Fibroblast of upper back skin (primary cell): ENCODE measurements around the gene TMEM237.
"Not testable (repeated sequence)": the region's sequence is repeated elsewhere in the genome, so short reads cannot be mapped to it uniquely, and the experiment has no call there.

Source experiments
- DNase-seq: peaks from one replicate; pipeline ENCODE4 v3.0.0-alpha.2; 2013

The TMEM237 gene, protein sequence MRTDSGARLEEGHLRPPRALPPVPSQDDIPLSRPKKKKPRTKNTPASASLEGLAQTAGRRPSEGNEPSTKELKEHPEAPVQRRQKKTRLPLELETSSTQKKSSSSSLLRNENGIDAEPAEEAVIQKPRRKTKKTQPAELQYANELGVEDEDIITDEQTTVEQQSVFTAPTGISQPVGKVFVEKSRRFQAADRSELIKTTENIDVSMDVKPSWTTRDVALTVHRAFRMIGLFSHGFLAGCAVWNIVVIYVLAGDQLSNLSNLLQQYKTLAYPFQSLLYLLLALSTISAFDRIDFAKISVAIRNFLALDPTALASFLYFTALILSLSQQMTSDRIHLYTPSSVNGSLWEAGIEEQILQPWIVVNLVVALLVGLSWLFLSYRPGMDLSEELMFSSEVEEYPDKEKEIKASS

DNA sequence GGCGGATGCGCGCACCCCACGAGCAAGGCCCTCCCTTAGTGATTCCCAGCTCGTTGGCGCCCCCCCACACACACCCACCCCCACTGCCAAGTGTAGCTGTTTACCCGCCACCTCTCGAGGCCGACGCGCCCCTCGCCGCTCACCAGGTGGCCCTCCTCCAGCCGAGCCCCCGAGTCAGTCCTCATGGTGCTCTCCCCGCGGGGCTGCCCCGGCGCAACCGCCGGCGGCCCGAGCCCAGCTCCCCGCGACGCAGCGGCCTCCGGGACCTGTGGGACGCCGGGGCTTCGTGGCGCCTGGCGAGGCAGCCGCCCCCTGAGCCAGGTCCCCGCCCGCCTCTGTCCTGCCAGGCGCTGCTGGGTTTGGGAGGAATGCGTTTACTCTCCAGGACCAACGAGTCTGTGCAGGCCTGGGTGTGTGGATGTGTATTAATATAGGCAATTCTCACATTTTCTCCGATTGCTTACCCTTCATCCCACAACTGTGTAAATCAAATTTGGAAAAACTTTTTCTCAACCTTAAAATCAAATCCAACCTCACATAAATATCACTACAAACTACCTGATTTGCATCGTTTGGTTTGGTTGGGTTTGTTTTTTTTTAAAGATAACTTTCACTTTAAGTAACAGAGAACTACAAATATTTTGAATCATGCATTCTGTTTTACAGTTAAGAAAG is at the start of gene TMEM237:
Gene TMEM237 (minus strand): TSS at position 288 of the 675 bp plus-strand sequence. CDS start 103 bp downstream, at position 185.
- DNase-seq, result peak; percentile 30

DNA sequence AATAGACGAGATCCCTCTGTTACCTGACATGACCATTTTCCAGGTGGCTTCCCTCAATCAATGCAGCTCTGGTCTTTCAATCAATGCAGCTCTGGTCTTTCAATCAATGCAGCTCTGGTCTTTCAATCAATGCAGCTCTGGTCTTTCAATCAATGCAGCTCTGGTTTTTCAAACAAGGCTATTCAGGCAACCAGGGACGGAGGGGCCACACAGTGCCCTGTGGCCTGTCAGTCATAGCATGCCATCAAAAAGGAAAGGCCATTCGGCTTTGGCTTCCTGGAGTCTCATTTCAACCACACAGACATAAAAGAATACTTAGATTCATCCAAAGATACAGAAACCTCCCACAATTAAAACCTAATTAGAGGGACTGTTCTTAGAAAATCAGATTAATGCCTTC is 41.9 kb upstream of the TMEM237 start:
- no peak for DNase-seq

DNA sequence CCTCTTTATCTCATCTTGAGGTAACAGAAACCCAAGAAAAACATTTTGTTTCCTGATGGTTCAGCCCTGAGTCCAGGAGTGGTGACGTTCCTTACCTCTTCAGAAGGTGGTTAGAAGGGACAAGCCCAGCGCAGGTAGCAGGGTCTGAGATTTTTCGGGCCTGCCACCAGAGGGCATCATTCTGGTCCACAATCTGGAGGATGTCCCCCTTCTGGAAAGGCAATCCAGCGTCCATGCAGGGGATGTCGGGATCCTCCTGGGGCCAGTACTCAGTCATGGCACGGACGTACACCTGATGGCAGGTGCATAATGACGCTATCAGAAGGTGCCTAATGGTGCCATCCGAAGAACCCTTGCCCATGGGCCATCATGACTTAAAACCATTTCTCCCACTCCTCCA is 37.4 kb upstream of the TMEM237 start:
- no peak for DNase-seq

DNA sequence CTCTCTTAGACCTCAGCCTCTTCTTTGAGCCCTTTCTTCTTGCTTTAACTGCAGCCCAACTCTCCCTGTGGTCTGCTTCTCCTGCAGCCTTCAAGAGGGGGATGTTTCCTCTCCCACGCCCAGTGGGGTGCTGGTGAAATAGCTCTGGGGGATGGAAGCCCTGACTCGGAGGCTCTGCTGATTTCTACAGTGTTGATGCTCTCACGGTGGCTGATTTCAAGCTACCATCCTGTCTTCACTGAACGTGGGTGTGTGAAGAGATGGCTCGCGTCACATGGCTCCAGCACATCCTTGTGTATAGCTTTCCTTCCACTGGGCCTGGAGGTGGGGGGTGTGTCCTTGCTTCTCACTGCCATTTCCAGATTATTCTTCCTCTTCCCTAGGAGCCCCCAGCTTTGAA is 35.1 kb upstream of the TMEM237 start:
- no peak for DNase-seq

DNA sequence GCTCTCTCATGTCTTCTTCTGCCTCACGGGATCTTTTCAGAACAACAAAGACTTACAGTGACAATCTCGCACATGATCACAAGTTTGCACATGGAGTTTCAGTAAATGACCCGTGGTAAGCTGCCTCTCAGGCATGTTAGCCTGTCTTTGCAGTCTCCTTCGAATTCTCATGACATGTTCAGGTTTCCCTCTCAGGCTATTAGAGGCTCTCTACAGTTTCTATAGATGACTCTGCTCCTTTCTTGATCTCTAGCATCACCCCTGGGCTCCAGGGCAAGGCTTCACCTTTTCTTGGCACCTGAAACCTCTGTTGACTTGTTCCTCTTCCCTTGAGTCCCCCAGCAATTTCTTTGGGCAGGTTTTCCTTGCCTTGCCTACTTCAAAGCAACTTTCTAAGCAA is 32.2 kb upstream of the TMEM237 start:
- no peak for DNase-seq

DNA sequence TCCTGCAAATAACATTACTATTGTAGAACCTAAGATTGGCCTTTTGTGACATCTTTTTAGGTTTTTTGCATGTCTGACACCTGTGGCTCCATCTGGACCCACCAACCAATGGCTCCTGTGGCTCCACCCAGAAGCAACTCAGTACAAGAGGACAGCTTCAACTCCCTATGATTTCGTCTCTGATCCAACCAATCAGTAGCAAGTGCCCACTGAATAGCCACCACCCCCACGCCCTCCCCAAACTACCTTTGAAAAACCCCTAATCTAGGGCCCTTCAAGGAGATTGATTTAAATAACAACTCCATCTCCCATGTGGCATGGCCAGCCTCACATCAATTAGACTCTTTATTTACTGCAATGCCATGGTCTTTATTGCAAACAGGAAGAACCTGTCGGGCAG is 31.5 kb upstream of the TMEM237 start:
- no peak for DNase-seq

DNA sequence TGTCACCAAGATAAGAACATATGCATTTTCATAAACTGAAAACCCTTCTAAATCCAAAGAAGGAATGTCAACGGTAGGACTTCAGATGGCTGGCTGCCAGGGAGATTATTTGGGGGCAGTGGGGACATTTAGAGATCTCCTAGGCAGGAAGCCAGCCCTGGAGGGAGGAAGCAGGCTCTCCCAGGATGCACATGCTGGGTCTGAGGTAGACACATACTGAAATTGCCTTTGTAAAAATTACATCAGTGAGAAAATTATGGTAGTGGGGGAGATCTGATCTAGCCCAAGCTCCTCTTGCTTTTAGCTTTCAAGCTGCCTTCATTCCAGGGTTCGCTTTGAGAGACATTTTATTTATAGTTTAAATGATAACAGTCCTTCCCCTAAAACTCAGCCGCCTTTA is 31.0 kb upstream of the TMEM237 start:
- DNase-seq, result no peak

DNA sequence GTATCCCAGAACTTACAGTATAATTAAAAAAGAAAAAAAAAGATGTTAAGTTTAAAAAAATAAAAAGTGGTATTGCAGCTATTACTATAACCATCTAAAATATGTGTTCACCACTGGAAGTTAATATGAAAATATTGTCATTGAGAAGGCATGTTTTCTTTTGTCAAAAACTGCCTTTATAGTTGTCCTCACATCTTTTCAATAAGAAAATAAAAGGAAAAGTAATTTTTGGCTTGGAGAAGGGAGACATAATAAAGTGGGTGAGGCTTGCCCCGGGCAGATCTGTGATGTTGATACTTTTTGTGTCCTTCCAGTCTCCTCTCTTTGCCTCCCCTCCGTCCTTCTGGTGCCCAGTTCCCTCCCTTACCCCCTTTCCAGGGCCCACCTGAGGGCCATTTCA is 30.2 kb upstream of the TMEM237 start:
- no peak for DNase-seq

DNA sequence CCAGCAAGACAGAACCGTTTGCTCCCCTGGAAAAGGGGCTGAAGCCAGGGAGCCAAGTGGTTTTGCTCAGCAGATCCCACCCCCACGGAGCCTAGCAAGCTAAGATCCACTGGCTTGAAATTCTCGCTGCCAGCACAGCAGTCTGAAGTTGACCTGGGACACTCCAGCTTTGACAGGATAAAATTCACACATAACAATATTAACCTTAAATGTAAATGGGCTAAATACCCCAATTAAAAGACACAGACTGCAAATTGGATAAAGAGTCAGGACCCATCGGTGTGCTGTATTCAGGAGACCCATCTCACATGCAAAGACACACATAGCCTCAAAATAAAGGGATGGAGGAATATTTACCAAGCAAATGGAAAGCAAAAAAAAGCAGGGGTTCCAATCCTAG is 27.9 kb upstream of the TMEM237 start:
- DNase-seq, result not testable (repeated sequence)

DNA sequence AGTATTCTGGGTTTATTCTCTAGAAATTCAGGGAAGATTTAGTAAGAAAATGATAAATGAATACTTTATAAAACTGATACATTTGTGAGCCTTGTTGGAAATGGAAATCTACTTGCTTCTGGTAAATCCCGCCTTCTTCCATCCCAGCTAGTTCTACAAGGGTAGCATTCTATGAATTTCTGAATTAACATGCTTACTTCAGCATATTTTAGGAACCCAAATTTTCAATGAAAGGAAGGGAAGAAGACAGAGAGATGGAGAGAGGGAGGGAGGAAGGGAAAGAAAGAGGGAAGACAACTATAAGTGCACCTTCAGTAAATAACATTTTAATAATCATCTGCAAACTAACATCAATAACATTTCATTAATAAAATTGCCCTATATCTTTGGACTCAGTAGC is 26.6 kb upstream of the TMEM237 start:
- no peak for DNase-seq

DNA sequence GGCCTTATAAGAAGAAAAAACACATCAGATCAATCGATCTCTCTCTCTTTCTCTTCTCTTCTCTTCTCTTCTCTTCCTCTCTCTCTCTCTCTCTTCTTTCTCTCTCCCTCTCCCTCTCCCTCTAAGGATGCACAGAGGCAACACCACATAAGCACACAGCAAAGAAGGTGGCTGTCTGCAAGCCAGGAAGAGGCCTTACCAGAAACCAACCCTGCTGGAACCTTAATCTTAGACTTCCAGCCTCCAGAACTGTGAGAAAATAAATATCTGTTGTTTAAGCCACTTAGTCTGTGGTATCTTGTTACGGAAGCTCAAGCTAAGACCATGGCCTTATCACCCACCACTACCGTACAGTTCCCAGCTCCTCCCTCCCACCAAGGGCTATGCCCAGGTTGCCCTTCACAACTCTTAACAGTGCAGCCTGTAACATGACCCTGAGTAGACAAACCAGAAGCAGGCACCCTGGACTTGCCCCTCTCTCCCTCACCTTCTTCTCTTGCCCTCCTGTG is 25.2 kb upstream of the TMEM237 start:
- DNase-seq, result no peak

DNA sequence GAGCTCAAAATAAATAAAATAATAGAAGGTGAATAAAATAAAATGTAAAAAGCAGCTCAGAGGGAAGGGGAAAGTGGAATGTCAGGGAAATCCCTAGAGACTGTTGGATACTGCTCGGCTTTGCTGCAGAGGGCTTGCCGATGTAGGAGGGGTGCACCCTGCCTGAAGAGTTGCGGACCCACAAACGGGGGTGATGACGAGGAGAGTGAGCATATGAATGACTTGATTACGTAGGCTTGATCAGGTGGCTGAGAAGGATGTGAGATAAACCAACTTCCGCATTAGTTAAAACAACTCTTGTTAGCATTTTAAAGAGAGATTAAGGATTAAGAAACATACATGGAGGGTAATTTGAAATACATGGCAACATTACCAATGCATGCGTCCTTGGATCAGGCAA is 21.0 kb upstream of the TMEM237 start:
- DNase-seq, result no peak

DNA sequence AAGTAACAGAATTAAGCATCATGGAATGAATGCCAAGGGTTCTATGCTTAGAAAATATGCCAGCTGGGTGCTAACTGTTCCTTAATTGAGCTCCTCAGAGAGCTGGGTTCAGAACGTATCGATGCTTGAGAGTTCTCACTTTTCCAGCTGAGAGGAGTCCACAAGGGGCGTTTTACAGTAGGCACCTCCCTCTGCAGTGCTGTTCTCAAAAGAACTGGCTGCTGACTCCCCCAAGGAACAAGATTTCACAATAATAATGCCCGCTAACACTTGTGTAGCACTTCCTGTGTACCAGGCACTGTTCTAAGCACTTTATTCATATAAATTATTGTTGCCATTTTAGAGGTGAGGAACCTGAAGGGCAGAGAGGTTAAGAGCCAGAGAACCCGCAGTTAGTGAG is 18.1 kb upstream of the TMEM237 start:
- DNase-seq, result no peak

DNA sequence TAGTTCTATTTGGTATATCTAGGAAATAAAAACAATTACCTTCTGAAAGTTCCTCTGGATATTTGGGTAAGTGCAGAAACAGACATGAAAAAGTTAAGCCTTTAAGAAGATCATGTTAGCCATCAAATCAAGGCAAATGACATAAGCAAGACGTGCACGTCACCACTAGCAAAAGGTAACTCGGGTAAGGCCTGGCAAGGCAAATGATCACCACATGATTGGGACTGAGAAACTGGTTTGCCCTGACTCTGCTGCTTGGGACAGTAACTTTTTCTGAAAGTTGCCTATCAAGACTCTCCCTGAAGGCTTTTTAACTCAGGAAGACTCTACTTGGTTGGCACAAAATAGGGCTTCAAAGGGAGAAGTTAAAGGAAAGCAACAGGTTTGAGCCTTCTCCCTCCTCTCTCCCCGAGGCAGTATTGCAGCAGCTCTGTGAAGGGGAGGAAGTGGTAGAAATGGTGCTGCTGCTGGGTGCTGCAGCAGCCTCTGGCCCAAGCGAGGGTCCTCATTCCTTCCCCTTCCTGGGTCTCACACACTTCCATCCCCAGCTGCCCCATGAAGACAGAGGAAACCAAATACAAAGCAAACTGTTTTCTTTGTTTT is 17.1 kb upstream of the TMEM237 start:
- DNase-seq, result no peak

DNA sequence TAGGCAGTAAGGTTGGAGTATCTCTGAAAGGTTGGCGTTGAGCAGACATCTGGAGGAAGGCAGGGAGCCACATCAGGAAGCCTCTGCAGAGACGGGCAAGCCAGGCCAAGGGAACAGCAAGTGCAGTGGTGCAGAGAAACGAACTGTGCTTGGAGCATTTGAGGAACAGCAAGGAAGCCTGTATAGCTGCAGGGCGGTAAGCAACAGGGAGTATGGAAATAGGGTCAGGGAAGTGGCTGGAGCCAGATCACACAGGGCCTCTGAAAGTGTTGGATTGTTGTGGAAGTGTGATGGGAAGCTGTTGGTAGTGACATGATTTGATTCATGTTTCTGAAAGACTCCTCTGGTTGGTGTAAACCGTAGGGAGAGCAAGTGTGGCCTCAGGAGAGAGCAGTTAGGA is 13.4 kb upstream of the TMEM237 start:
- DNase-seq, result no peak

DNA sequence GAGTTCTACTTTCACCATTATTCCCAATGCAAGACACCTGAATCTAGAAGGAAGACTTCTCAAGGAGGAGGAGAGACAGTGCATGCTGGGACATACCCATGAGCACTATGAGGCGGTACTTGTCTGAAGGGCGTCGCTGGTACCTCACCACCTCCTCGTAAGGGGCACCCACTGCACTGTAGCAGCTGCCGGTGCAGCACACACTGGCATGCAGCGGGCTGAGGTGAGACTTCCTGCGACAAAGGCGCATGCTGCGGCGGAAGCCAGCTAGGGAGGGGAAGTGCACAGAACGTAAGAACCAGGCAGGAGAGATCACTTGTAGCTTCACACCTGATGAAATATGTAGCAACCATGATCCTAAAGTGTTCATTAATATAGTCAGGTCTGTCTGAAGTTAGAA is 12.8 kb upstream of the TMEM237 start:
- DNase-seq, result no peak

DNA sequence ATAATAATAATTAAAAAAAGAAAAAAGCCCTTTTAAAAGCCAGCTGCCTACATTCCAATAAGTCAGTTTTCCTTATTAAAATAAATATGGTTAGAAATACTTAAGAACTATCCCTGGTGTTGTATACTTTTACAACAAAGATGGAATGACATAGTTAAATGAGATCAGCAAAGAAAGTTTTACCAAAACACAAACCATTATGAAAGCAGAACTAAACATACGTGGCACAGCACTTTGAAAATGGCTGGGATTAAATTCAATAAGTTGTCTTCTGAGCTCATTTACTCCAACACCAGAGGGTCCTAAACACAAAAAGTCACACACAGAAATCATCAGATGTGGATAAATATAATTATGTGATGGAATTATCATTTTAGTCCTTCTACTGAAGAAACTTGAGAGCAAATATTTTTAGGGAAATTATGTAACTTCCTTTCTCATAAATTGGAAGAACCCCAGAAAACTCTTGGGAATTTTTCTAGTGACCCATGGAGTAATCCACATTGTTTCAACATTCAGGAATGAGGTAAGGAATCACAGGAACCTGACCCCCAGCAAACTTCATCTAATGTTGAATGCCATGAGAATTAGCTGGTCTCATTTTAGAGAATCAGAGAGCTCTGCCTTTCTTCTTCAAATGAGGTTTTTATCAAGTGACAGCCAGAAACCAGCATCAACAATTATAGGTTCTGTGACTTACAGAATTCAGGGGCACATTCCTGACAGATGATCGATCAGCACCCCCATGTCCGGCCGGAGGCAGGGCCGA is 11.5 kb upstream of the TMEM237 start:
- DNase-seq, result peak; percentile 96

DNA sequence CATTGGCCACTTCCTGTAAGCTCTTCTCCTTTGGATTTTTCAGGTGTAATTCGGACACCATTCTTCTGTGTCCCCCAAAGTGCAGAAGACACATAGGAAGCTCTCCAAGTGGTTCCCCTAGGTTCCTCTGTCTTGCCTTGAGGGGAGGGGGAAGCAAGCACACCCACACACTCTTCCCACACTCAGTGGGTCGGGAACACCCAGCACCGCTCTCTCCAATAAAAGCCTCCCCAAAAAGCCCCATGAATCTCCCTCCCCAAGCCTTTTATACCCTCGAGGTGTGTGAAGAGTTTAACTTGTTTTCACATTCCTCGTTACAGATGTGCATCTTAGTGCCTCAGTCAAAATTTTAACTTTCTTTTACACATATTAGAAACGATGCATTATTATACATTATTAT is 9.9 kb upstream of the TMEM237 start:
- no peak for DNase-seq

DNA sequence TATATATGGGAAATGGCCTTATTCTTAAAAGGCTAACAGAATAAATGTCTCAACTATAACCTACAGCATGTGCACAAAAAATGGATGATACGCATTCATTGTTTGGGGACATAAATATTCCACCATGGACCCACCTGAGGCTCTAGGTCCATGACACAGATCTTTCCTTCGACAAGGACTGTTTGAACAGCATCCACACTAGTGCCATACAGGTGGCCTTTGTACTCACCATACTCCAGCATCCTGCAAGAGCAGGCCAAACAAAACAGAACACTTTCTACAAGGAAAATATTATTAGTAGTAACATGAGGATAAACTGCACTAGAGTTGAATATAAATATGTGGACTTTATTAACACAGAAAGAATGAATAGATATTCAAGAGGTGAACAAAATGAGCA is 6.1 kb upstream of the TMEM237 start:
- DNase-seq, result no peak

DNA sequence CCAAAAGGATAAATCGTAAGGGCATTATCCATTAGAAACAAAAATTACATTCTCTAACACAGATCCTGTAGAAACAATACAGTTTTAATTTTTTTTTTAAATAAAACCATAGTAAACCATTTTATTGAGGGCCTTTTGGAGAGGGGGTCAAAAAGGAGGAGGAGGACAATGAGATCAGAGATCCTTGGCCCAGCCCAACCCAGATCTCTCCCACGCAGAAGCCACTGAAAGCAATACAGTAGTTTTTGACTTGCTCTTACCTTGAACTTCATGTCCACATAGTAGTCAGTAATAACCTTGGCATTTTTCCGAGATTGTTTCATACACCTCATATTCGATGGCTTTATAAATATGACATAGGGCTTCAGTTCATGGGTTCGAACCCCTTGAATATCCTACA is 4.1 kb upstream of the TMEM237 start:
- no peak for DNase-seq

DNA sequence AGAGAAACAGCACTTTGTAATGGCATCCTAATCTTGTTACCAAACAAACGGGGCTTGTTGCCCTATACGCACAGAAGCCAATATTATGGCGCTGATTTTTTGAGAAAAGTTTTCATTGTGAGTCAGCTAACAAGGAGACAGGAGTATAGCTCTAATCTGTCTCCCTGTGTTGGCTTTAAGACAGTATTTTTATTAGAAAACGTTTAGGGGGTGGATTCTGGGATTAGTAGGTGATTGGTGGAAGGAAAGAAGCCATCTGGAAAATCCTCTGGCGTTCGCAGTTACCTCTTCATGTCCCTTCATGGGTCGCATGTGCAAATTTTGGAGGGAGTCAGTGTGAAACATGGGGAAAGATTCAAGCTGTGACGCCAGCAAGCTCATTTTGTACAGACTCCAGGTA is 698 bp upstream of the TMEM237 start:
- DNase-seq, result peak; percentile 41

DNA sequence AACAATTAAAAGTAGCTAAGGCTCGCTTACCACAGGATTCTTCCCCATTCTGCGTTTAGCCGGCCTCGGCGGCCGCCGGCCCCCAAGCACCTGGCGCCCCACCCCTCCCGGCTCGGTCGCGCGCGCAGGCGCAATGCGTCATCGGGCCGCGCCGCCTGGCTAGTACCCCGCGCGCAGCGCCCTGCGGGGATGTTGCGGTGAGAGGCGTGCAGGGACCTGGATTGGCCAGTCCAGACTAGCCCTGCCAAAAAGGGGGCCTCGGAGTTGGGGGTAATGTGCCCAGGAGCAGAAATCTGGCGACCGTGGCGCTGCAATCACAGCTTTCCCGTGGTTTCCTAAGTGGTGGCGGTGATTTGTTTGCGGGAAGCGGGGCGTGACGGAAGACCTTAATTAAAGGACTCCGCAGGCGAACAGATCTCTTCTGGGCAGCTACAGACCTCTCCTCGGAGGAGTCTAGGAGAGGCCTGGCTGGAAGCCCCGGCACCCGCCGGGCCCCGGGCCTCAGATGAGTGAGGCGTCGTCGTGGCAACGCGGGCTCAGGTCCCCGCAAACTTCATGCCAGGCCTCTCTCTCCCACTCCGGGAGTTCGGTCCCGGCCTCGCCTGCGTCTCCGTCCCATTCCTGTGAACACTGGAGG is 606 bp downstream of the TMEM237 start:
- DNase-seq, result peak; percentile 79

DNA sequence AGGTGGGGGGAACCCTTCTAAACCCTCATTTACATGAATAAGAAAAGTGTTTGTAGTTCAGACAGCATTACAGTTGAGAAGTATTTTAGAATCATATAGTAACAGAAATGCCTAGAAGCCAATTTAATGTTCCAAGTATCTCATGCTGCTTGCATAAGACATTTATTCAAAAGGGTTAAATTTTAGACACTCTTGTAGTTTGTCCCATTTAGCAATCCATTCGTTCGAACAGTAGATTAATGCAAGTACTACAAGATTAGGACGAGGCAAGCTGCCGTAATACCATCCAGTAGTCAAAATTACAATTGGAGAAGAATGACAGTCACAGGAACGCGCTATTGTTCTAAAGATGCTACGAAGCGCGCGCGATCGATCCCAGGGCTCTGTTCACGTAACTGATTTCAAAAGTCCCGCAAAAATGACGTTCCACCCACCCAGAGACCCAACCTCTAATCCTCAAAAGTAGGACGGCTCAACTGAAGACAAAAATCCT is 1.2 kb downstream of the TMEM237 start:
- DNase-seq, result no peak
